Endothelial cell of umbilical vein (primary cell): ENCODE results near the gene SDCCAG8. TPM values are rescaled to one million over a fixed set of nuclear protein-coding genes. Genes with fewer than 3 reads are reported as not detected.

Experiments
- BruUV-seq: library from RNA; stranded (reverse); fragments of 400-500 nt; replicated peaks from 2 replicates; lab custom pipeline; 2021; lab: Mats Ljungman, UMichigan
- CTCF ChIA-PET: fragments of 300-600, 350-600 bp; sonication (Branson Sonifier 250); formaldehyde crosslinking; loops from one replicate; lab custom pipeline; 2021; ENCODE audit warnings: antibody characterized with exemption, inconsistent platforms; lab: Charles Lee
- POLR2A ChIA-PET: fragments of 300-600, 350-600 bp; sonication (Branson Sonifier 250); formaldehyde crosslinking; loops from one replicate; lab custom pipeline; 2021; ENCODE audit warnings: antibody characterized with exemption, inconsistent platforms; lab: Charles Lee
- DNase-seq: peaks from one replicate; pipeline ENCODE4 v3.0.0-alpha.2; 2011; ENCODE audit warnings: low read depth, low spot score
- FAIRE-seq: peaks from 2 replicates; lab custom pipeline; 2011; peaks lifted over from hg19 to GRCh38; lab: Jason Lieb, UNC
- H2AFZ ChIP-seq: 2 replicates; pipeline ENCODE4 v1.6.0; 2012; ENCODE audit warnings: low read depth, low read length, control low read depth, inconsistent platforms
- H3K27ac ChIP-seq: 2 replicates; pipeline ENCODE4 v1.5.1; 2011; ENCODE audit warnings: low read depth, mild to moderate bottlenecking, control low read depth, low read length, moderate library complexity; ENCODE audit not compliant: insufficient read depth
- H3K27me3 ChIP-seq, 2 experiments: 2 replicates each; pipeline versions ENCODE4 v1.6.0 to v1.6.1; 2011; ENCODE audit warnings: low read length in 2 of 2, mixed read lengths in 1 of 2; ENCODE audit not compliant: control insufficient read depth in 2 of 2, insufficient read depth in 2 of 2
- H3K36me3 ChIP-seq, 2 experiments: 2 replicates in 1 of 2; 3 replicates in 1 of 2; pipeline ENCODE4 v1.5.1; 2011; ENCODE audit warnings: low read length in 2 of 2, mild to moderate bottlenecking in 1 of 2, moderate library complexity in 1 of 2; ENCODE audit not compliant: control insufficient read depth in 2 of 2, insufficient read depth in 2 of 2; ENCODE audit errors: extremely low read depth in 1 of 2
- H3K4me1 ChIP-seq: 3 replicates; pipeline ENCODE4 v1.5.1; 2011; ENCODE audit warnings: mild to moderate bottlenecking, low read length; ENCODE audit not compliant: control insufficient read depth, insufficient read depth; ENCODE audit errors: extremely low read depth
- H3K4me2 ChIP-seq: 2 replicates; pipeline ENCODE4 v1.6.1; 2011; ENCODE audit warnings: low read length, control low read depth, mixed read lengths; ENCODE audit not compliant: insufficient read depth
- H3K4me3 ChIP-seq, 3 experiments: fragments of 200-600 bp in 1 of 3; sonication (generic), shearing (Covaris generic) in 1 of 3; replicated peaks in 1 of 3; 2 replicates each; pipeline ENCODE4 v1.5.1; 2011 to 2016; ENCODE audit warnings: control low read depth in 3 of 3, low read length in 3 of 3, mild to moderate bottlenecking in 2 of 3, inconsistent platforms in 1 of 3, low read depth in 1 of 3, moderate library complexity in 1 of 3; ENCODE audit not compliant: insufficient read depth in 1 of 3
- H3K79me2 ChIP-seq: 2 replicates; pipeline ENCODE4 v1.6.0; 2012; ENCODE audit warnings: low read length, inconsistent platforms; ENCODE audit not compliant: control insufficient read depth, insufficient read depth
- H3K9ac ChIP-seq: replicated peaks from 2 replicates; pipeline ENCODE3; 2011; ENCODE audit warnings: low read length, control low read depth; ENCODE audit not compliant: insufficient read depth; ENCODE audit errors: extremely low read depth
- H3K9me1 ChIP-seq: replicated peaks from 3 replicates; pipeline ENCODE4 v1.6.0; 2011; ENCODE audit warnings: mild to moderate bottlenecking, low read length; ENCODE audit not compliant: control insufficient read depth, insufficient read depth; ENCODE audit errors: extremely low read depth
- H3K9me3 ChIP-seq: replicated peaks from 2 replicates; pipeline ENCODE4 v1.5.1; 2012; ENCODE audit warnings: low read length, inconsistent platforms; ENCODE audit not compliant: control insufficient read depth, insufficient read depth
- H4K20me1 ChIP-seq: replicated peaks from 2 replicates; pipeline ENCODE3; 2011; ENCODE audit warnings: mild to moderate bottlenecking, low read length; ENCODE audit not compliant: control insufficient read depth, insufficient read depth; ENCODE audit errors: extremely low read depth
- EZH2 ChIP-seq: IDR thresholded peaks from 2 replicates; pipeline ENCODE4 v1.6.1; 2012; ENCODE audit warnings: borderline replicate concordance, low read depth, mild to moderate bottlenecking, moderate library complexity, low read length, inconsistent platforms; ENCODE audit not compliant: severe bottlenecking
- FOS ChIP-seq: IDR thresholded peaks from 2 replicates; pipeline ENCODE4 v1.6.1; 2011; ENCODE audit warnings: mild to moderate bottlenecking, low read length, moderate library complexity, borderline replicate concordance; ENCODE audit not compliant: insufficient read depth
- GATA2 ChIP-seq: IDR thresholded peaks from 2 replicates; pipeline ENCODE4 v1.7.0; 2011; ENCODE audit warnings: low read depth, mild to moderate bottlenecking, moderate library complexity, mixed read lengths, low read length; ENCODE audit not compliant: insufficient read length, insufficient read depth
- JUN ChIP-seq: IDR thresholded peaks from 2 replicates; pipeline ENCODE4 v1.6.1; 2011; ENCODE audit warnings: borderline replicate concordance, low read depth; ENCODE audit not compliant: insufficient read length, insufficient read depth
- MYC ChIP-seq: IDR thresholded peaks from one replicate; pipeline ENCODE4 v1.6.1; 2011; ENCODE audit warnings: mild to moderate bottlenecking, low read depth, low read length
- POLR2A ChIP-seq: IDR thresholded peaks from 2 replicates; pipeline ENCODE4 v1.6.1; 2012; ENCODE audit warnings: low read depth, mild to moderate bottlenecking, control low read depth, low read length
- POLR2AphosphoS5 ChIP-seq: IDR thresholded peaks from 2 replicates; pipeline ENCODE4 v1.6.1; 2012; ENCODE audit warnings: low read depth, mild to moderate bottlenecking, control low read depth, low read length, moderate library complexity; ENCODE audit not compliant: insufficient read depth
- dilution Hi-C: fragments of 300-500 bp; cut with MboI; formaldehyde crosslinking; loops from one replicate; pipeline ENCODE4 v1.15.0; 2019; ENCODE audit warnings: low sequenced_read_pairs; ENCODE audit not compliant: extremely low pct_ligation_motif_present
- intact Hi-C: fragments of 100-400 bp; cut with micrococcal nuclease; formaldehyde crosslinking; loops from one replicate; pipeline ENCODE4 v1.10.0; 2022
- polyA plus RNA-seq, 4 experiments: library from polyadenylated mRNA; depleted of rRNA in 3 of 4; stranded (reverse) in 3 of 4; unstranded in 1 of 4; fragments of >200 nt; gene quantifications; 2 replicates each; pipeline versions ENCODE4 v1.2.1 to v1.2.3, GENCODE V29; 2011 to 2012; ENCODE audit warnings: missing spikeins in 1 of 4
- total RNA-seq: library from RNA; stranded (reverse); gene quantifications from 2 replicates; pipeline ENCODE4 v1.2.3, GENCODE V29; 2021

Gene SDCCAG8
- total and polyA plus RNA-seq, 2 donors (not counting 3 experiments of a cell fraction or from before 2014, with no cell fraction given): 14.6 to 25.7 TPM

DNA sequence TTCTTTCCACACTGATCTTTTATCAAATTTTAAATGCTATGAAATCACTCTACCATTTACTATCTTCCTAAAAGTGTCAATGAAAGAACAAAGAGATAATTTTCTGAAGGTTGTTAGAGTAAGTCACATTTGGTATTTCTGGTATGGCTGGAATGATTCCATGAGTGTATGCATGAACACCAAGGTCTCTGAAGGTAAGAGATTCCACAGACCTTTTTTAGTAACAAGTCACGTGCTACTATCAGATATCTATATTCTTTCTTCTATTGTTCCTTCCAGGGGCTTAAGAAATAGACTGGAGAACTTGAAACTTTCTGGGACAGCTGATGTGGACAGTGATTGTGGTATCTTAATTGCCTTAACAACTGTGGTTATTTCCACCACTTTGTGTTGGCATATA lies 265.0 kb downstream of the SDCCAG8 start:
- Histone ChIP-seq H3K27me3 (no peaks in the 10 kb centered on the region), H3K4me1 (peaks cover 9% of the 10 kb centered on the region), H3K4me2 (no peak overlapping the region), H3K4me3 (no peak overlapping the region), H2AFZ (no peak overlapping the region), H3K79me2 (no peaks in the 10 kb centered on the region), H3K27ac (no peak overlapping the region), H3K36me3 (no peaks in the 10 kb centered on the region), H3K9ac (no peak overlapping the region), H3K9me1 (no peaks in the 10 kb centered on the region), H4K20me1 (no peaks in the 10 kb centered on the region), H3K9me3 (peaks cover 3% of the 10 kb centered on the region)
- POLR2A ChIA-PET: no interaction called here
- TF ChIP-seq POLR2A (no peak), POLR2AphosphoS5 (no peak), EZH2 (no peak), JUN (no peak), GATA2 (no peak), FOS (no peak)
- BruUV-seq: no TSS peak
- intact Hi-C loops (loop anchor here (10.0 kb wide), 1 partner anchor 224 kb away; no protein-coding TSS in a partner anchor), dilution Hi-C loops (no loop called here)
- CTCF ChIA-PET: no interaction called here
- FAIRE-seq (no peak), DNase-seq (no peak)

DNA sequence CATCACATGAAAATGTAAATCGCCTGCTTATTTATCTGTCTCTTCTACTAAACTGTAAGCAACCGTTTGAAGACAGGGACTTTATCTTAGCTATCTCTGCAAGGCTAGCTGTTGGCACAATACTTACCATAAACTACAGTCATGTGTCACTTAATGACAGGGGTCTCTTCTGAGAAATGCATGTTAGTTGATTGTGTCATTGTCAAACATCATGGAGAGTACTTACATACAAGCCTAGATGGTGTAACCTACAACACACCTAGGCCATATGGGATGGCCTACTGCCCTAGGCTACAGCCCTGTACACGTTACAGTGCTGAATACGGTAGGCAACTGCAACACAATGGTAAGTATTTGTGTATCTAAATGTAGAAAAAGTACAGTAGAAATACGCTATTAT lies 267.9 kb downstream of the SDCCAG8 start:
- POLR2A ChIA-PET: no interaction called here
- H3K27ac ChIP-seq: no peak overlapping the region
- no peaks in the 10 kb centered on the region for H3K9me3 ChIP-seq
- no peaks in the 10 kb centered on the region for H3K27me3 ChIP-seq
- H3K9me1 ChIP-seq: no peaks in the 10 kb centered on the region
- H3K79me2 ChIP-seq: no peaks in the 10 kb centered on the region
- intact Hi-C loops (loop anchor here (10.0 kb wide), 1 partner anchor 221 kb away; no protein-coding TSS in a partner anchor), dilution Hi-C loops (no loop called here)
- FAIRE-seq: no peak
- no peak overlapping the region for H3K4me2 ChIP-seq
- H3K4me3 ChIP-seq: no peak overlapping the region
- no peaks in the 10 kb centered on the region for H4K20me1 ChIP-seq
- H3K36me3 ChIP-seq: no peaks in the 10 kb centered on the region
- TF ChIP-seq GATA2 (no peak), MYC (no peak), POLR2A (no peak), JUN (no peak), FOS (no peak)
- H3K9ac ChIP-seq: no peak overlapping the region
- H3K4me1 ChIP-seq: peaks cover 9% of the 10 kb centered on the region
- no TSS peak for BruUV-seq
- CTCF ChIA-PET: no interaction called here
- no peak overlapping the region for H2AFZ ChIP-seq
- DNase-seq: no peak
